Esophagus muscularis mucosa (tissue), 4 donors: ENCODE measurements around the gene MSL2. TPM values are rescaled to one million over a fixed set of nuclear protein-coding genes. Genes with fewer than 3 reads are reported as not detected.
"Not testable (repeated sequence)": the region's sequence is repeated elsewhere in the genome, so short reads cannot be mapped to it uniquely, and the experiment has no call there.

ENCODE experiments used
- DNase-seq: peaks from one replicate; pipeline ENCODE4 v3.0.0-alpha.2; 2017; ENCODE audit errors: extremely low spot score
- H3K27ac ChIP-seq, 4 donors: fragments of 200-600 bp; sonication (generic); replicated peaks in 1 of 4; 1 replicate in 3 of 4; 2 replicates in 1 of 4; pipeline ENCODE4 v1.5.1; 2016 to 2019; ENCODE audit warnings: mild to moderate bottlenecking in 1 of 4
- H3K27me3 ChIP-seq, 4 donors: fragments of 200-600 bp; sonication (generic); one replicate each; pipeline versions ENCODE4 v1.5.1 to v1.6.0; 2016 to 2019
- H3K36me3 ChIP-seq, 4 donors: fragments of 200-600 bp; sonication (generic); one replicate each; pipeline ENCODE4 v1.5.1; 2016 to 2019
- H3K4me1 ChIP-seq, 4 donors: fragments of 200-600 bp; sonication (generic); one replicate each; pipeline ENCODE4 v1.5.1; 2016 to 2019
- H3K4me3 ChIP-seq, 4 donors: fragments of 200-600 bp; sonication (generic); 1 replicate in 2 of 4; 2 replicates in 2 of 4; pipeline ENCODE4 v1.5.1; 2016 to 2019; ENCODE audit warnings: mild to moderate bottlenecking in 4 of 4, moderate library complexity in 1 of 4
- H3K9me3 ChIP-seq, 4 donors: fragments of 200-600 bp; sonication (generic); 1 replicate in 3 of 4; 2 replicates in 1 of 4; pipeline ENCODE4 v1.5.1; 2016 to 2019
- CTCF ChIP-seq, 3 experiments: fragments of 200-600 bp in 2 of 3; fragments of 450-650 bp in 1 of 3; sonication (generic) in 2 of 3; IDR thresholded peaks; one replicate each; pipeline ENCODE4 v1.5.1; 2017 to 2019; ENCODE audit warnings: antibody characterized with exemption in 3 of 3, mild to moderate bottlenecking in 2 of 3, moderate library complexity in 1 of 3
- EP300 ChIP-seq: sonication (generic); formaldehyde crosslinking; IDR thresholded peaks from one replicate; pipeline ENCODE4 v1.6.1; 2017; ENCODE audit warnings: antibody characterized with exemption
- POLR2A ChIP-seq: fragments of 450-650 bp; IDR thresholded peaks from one replicate; pipeline ENCODE4 v1.6.1; 2017; ENCODE audit warnings: antibody characterized with exemption, moderate library complexity, mild to moderate bottlenecking, low read depth
- POLR2AphosphoS5 ChIP-seq, 2 donors: sonication (generic); formaldehyde crosslinking; IDR thresholded peaks; one replicate each; pipeline ENCODE4 v1.6.1; 2017; ENCODE audit warnings: antibody characterized with exemption in 2 of 2
- WGBS: methylation state at CpG from one replicate; pipeline ENCODE4 v1.1.5; 2018; 5-methylcytosine and 5-hydroxymethylcytosine counted together
- intact Hi-C: fragments of 100-400 bp; cut with DNase I; formaldehyde crosslinking; loops from one replicate; pipeline ENCODE4 v1.15.1; 2023
- total RNA-seq, 4 donors: library from RNA; depleted of rRNA; stranded (reverse); fragments of >200 nt; gene quantifications; one replicate each; pipeline versions ENCODE4 v1.1.0 to v1.2.1, GENCODE V29; 2016

The MSL2 gene
- total RNA-seq, 4 donors from 2014 or later, result 18.7 to 25.3 (median 23.5) TPM

- TF ChIP-seq EP300 (no peak), POLR2AphosphoS5 (IDR thresholded peaks at IDR 0.05) (no peak), POLR2A (no peak), CTCF (IDR thresholded peaks at IDR 0.05) (no peak)
- no peak for DNase-seq
Observed at GRCh38 chr3:136120373-136121348, 75.5 kb downstream of the MSL2 start.

GRCh38 chr3:136119783-136120182, 76.4 kb downstream of the MSL2 start:
- H3K27me3 ChIP-seq, H3K4me1 ChIP-seq, intact Hi-C loops, H3K36me3 ChIP-seq, DNase-seq, H3K9me3 ChIP-seq, H3K4me3 ChIP-seq, H3K27ac ChIP-seq: not testable (repeated sequence)
- WGBS, result 95% methylated on average over 5 of the region's 5 CpGs

More at GRCh38 chr3:136120373-136121348, 75.5 kb downstream of the MSL2 start:
- no peaks in the 10 kb centered on the region for H3K27me3 ChIP-seq
- H3K9me3 ChIP-seq, result no peaks in the 10 kb centered on the region
- H3K27ac ChIP-seq, result no peak overlapping the region
- intact Hi-C loops, result no loop called here
- 97% methylated on average over 8 of the region's 8 CpGs for WGBS
- no peak overlapping the region for H3K4me3 ChIP-seq
- H3K4me1 ChIP-seq, result no peaks in the 10 kb centered on the region
- H3K36me3 ChIP-seq, result peaks cover 0 to 4% (median 0%) of the 10 kb centered on the region in 4 donors

- H3K4me3 ChIP-seq, H3K27ac ChIP-seq, H3K27me3 ChIP-seq, H3K4me1 ChIP-seq, DNase-seq, intact Hi-C loops, H3K36me3 ChIP-seq, H3K9me3 ChIP-seq: not testable (repeated sequence)
- WGBS, result 100% methylated on average over 1 of the region's 1 CpG
Observed at GRCh38 chr3:136119332-136119731, 76.8 kb downstream of the MSL2 start.

- intact Hi-C loops, result no loop called here
- H3K27me3 ChIP-seq, result no peaks in the 10 kb centered on the region
- H3K4me3 ChIP-seq, result no peak overlapping the region
- 100% methylated on average over 2 of the region's 2 CpGs for WGBS
- no peak for DNase-seq
- no peaks in the 10 kb centered on the region for H3K4me1 ChIP-seq
- H3K36me3 ChIP-seq, result peaks cover 0 to 16% (median 8%) of the 10 kb centered on the region in 4 donors
- no peaks in the 10 kb centered on the region for H3K9me3 ChIP-seq
- no peak overlapping the region for H3K27ac ChIP-seq
- no peak for TF ChIP-seq CTCF (IDR thresholded peaks at IDR 0.05)
- TF ChIP-seq EP300, result no peak
- TF ChIP-seq POLR2A, result no peak
- no peak for TF ChIP-seq POLR2AphosphoS5 (IDR thresholded peaks at IDR 0.05)
Observed at GRCh38 chr3:136114421-136114820, 81.7 kb downstream of the MSL2 start.

- no peak for TF ChIP-seq POLR2AphosphoS5 (IDR thresholded peaks at IDR 0.05)
- 97% methylated on average over 2 of the region's 2 CpGs for WGBS
- intact Hi-C loops, result no loop called here
- H3K4me1 ChIP-seq, result no peaks in the 10 kb centered on the region
- no peak overlapping the region for H3K27ac ChIP-seq
- H3K9me3 ChIP-seq, result no peaks in the 10 kb centered on the region
- H3K27me3 ChIP-seq, result no peaks in the 10 kb centered on the region
- peaks cover 0 to 43% (median 30%) of the 10 kb centered on the region in 4 donors for H3K36me3 ChIP-seq
- DNase-seq, result no peak
- H3K4me3 ChIP-seq, result no peak overlapping the region
Observed at GRCh38 chr3:136110481-136110880, 85.7 kb downstream of the MSL2 start.

- 100% methylated on average over 1 of the region's 1 CpG for WGBS
- DNase-seq, result no peak
- TF ChIP-seq POLR2A (no peak), POLR2AphosphoS5 (IDR thresholded peaks at IDR 0.05) (no peak), EP300 (no peak), CTCF (IDR thresholded peaks at IDR 0.05) (no peak)
- Histone ChIP-seq H3K4me1 (no peaks in the 10 kb centered on the region), H3K27ac (no peak overlapping the region), H3K27me3 (no peaks in the 10 kb centered on the region), H3K36me3 (peaks cover 0 to 51% (median 35%) of the 10 kb centered on the region in 4 donors), H3K4me3 (no peak overlapping the region), H3K9me3 (no peaks in the 10 kb centered on the region)
- intact Hi-C loops, result no loop called here
Observed at GRCh38 chr3:136109499-136109898, 86.6 kb downstream of the MSL2 start.
